GM21526 (cell line): Measurements from ENCODE around the gene TSHR.
A peak's percentile ranks its signal among the peaks of the same experiment; 100 is the strongest.
"Not testable (repeated sequence)": the region's sequence is repeated elsewhere in the genome, so short reads cannot be mapped to it uniquely, and the experiment has no call there.

ENCODE experiments used
- ATAC-seq: cut with Tn5 transposase; IDR thresholded peaks from one replicate; pipeline ENCODE4 v1.9.1; 2021; ENCODE audit warnings: moderate library complexity; ENCODE audit not compliant: unreplicated experiment, low FRiP score

The TSHR gene

DNA sequence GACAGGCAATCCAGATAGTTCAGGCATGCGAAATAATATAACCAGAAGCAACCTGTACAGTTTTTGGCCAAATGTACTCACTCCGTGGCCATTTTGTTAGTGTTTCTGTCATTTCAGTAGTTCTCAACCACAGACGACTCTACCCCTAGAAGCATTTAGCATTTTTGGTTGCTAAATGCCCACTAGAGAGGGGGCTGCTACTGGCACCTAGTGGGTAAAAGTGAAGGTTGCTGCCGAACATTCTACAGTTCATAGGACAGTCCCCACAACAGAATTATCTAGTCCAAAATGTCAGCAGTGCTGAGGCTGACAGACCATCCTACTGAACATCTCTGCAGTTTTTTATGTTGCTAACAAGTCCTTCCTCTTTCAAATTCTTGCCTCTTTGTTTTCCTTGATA is 107.4 kb downstream of the TSHR start:
- ATAC-seq = no peak

DNA sequence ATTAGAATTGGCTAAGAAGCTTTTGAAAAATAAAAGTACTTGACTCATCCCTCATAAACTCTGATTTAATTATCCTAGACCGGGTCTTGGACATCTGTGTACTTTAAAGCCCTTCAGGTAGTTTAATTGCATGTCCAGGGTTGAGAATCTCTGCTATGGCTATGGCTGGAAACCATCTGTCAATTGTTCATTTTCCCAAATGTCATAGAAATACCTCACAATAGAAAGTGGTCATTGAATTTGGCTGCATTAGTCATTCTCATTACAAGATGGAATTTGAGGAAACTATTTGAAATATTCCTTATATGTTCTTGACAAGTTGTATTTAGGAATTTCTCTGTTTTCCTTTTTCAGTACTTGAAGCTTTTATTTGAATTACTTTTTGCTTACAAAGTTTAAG is 111.3 kb downstream of the TSHR start:
- no peak for ATAC-seq

DNA sequence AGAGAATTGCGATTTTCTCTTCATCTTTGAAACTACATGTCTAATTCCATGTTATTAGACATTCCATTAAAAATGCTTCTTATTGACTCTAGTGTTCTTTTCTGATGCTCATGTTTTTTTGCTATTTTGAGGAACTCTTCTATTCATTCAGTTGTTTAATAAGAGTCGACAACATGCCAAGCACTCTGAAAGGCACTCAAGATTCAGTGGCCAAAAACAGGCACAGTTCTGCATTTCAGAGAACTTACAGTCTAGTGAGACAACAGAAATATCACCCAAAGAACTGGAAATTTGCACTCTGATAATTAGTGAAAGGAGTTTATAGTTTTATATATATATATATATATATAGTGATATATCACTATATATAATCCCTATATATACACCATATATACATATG is 111.7 kb downstream of the TSHR start:
- ATAC-seq = no peak

GRCh38 chr14:81068176-81068782 is 112.9 kb downstream of the TSHR start:
- ATAC-seq = no peak

DNA sequence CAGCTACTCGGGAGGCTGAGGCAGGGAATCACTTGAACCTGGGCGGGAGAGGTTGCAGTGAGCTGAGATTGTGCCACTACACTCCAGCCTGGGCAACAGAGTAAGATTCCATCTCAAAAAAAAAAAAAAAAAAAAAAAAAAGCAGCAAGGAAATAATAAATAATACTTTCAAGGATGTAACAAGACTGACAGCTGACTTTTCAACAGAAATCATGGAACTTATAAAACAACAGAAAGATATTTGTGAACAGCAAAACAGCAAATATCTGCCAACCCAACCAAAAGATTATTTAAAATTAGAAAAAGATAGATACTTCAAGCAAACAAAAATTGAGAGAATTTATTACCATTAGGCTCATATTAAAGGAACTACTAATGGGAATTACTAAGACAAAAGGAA is 115.1 kb downstream of the TSHR start:
- no peak for ATAC-seq

DNA sequence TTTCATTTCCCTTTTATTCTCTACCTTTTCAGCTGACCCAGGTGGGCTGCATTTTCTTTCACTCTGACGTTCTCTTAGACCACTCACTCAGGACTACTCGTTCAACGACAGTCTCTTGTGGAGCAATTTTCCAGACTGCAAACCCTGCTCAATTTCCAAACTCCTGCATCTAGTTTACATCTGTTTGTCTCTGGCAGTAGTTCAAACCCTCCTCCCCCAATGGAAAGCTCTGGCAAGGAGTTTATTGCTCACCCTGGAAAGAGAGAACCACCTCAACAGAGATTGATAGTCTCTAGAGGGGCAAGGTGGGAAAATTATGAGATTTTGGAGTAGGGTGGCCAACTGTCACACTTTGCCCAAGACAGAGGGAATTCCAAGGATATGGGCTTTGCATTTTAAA is 130.2 kb downstream of the TSHR start:
- no peak for ATAC-seq

GRCh38 chr14:81087230-81087629 is 131.8 kb downstream of the TSHR start:
- no peak for ATAC-seq

- no peak for ATAC-seq
Measured at GRCh38 chr14:81091139-81091538, 135.7 kb downstream of the TSHR start.

GRCh38 chr14:81091660-81092059 is 136.2 kb downstream of the TSHR start:
- no peak for ATAC-seq

GRCh38 chr14:81093651-81094050 is 138.2 kb downstream of the TSHR start:
- no peak for ATAC-seq

DNA sequence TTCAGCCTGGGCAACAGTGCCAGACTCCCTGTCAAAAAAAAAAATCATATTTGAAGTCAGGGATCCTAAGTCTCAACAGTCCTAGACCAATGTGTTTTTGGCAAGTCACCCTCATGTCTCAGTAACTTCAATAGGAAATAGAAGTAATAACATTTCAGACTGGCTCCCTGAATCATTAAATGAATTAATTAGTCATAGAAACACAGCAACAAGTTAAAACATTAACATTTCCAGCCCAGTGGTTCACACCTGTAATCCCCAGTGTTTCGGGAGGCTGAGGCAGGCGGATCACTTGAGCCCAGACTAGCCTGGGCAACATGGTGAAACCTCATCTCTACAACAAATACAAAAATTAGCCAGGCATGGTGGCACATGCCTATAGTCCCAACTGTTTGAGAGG is 140.1 kb downstream of the TSHR start:
- no peak for ATAC-seq

GRCh38 chr14:81096656-81097055 is 141.2 kb downstream of the TSHR start:
- ATAC-seq = no peak

- ATAC-seq = no peak
Measured at GRCh38 chr14:81102217-81102616, 146.8 kb downstream of the TSHR start.

DNA sequence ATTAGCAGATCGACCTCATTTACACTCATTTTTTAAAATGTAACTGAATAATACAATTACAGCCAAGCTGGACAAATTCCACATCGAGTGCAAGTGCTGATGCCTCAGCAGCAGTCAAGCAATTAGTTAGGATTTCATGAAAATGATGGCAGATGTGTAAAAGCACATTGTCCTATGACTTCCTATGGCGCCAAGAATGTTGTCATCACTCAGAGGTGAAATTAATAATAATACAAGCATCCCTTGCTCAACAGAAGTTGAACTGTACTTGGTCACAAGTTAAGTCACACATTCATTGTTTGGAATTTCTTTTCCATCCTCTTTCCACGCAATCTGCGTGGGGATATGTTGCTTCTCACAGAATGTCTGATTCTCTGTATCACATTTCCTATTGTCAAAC is 148.0 kb downstream of the TSHR start:
- no peak for ATAC-seq

GRCh38 chr14:81105378-81105777 is 150.0 kb downstream of the TSHR start:
- no peak for ATAC-seq

GRCh38 chr14:81105961-81106360 is 150.5 kb downstream of the TSHR start:
- no peak for ATAC-seq

- ATAC-seq = no peak
Measured at GRCh38 chr14:81110186-81110585, 154.8 kb downstream of the TSHR start.

GRCh38 chr14:81113176-81113575 is 157.8 kb downstream of the TSHR start:
- no peak for ATAC-seq

DNA sequence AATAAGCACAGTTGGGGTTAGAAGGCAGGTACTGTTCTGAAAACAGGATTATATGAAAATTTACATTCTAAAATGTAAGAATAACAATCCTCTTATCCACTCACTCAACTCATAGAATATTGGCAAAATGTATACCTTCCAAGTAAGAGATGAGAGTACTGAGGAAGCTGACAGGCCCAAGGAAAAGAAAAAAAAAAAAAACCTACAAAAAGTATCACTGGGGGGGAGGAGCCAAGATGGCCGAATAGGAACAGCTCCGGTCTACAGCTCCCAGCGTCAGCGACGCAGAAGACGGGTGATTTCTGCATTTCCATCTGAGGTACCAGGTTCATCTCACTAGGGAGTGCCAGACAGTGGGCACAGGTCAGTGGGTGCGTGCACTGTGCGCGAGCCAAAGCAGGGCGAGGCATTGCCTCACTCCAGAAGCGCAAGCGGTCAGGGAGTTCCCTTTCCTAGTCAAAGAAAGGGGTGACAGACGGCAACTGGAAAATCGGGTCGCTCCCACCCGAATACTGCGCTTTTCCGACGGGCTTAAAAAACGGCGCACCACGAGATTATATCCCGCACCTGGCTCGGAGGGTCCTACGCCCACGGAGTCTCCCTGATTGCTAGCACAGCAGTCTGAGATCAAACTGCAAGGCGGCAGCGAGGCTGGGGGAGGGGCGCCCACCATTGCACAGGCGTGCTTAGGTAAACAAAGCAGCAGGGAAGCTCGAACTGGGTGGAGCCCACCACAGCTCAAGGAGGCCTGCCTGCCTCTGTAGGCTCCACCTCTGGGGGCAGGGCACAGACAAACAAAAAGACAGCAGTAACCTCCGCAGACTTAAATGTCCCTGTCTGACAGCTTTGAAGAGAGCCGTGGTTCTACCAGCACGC is 158.8 kb downstream of the TSHR start:
- not testable (repeated sequence) for ATAC-seq

DNA sequence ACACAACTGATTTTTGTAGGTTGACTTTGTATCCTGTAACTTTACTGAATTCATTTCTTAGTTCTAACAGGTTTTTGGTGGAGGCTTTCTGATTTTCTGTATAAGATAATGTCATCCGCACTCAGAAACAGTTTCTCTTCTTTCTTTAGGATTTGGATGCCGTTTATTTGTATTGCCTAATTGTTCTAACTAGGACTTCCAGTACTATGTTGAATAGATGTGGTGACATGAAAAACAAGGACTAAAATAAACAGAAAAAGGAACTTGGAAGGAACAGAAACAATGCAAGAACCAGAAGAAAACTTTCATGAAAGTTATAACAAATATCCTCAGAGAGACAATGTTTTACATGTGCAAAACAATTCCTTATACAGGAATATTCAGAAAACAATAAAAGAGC is 165.1 kb downstream of the TSHR start:
- ATAC-seq = no peak

DNA sequence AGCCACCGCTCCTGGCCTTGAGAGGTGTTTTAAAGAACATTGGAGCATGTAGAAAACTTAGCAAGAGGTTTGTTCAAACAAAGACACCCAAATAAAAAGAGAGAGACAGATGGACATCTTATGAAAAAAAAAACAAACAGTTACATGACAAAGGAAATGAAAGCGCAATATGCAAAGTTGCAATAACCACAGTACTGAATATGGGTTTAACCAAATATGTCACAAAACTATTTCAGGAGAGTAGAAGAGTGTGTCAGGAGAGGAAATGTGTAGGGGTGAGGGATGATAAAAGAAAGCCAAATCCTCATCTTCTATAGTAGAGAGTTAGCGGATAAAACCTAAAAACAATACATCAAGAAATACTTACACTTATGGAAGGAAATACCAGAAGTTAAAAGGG is 166.9 kb downstream of the TSHR start:
- ATAC-seq = peak; percentile 100

DNA sequence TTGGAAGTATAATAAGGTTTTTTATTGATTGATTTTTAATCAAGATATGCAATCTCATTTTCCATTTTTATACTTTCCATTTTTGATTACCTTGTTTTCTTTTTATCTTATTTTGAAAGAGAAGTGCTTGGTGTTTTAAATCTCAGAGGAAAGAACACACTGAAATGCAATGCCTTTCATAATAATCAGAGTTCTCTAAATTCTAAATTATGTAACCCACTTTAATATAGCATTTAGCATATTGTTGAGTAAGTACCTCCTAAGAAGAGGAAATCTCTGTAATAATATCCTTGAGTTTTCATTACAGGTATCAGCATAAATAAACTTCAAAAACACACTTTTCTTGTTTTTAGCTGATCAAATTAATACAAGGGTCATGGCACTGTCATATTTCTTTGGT is 168.4 kb downstream of the TSHR start:
- no peak for ATAC-seq
